ENCODE results near the gene FICD. TPM values are rescaled to one million over a fixed set of nuclear protein-coding genes. Genes with fewer than 3 reads are reported as not detected.
A peak's percentile ranks its signal among the peaks of the same experiment; 100 is the strongest.

FICD gene
- total and polyA plus RNA-seq, 9 of the 15 experiments (the other 6 are each of a cell fraction or from before 2014, with no cell fraction given): 0.88 to 4.5 (median 1.9) TPM

GRCh38 chr12:108564724-108565123 lies 49.6 kb downstream of the FICD start (continued):
- TF ChIP-seq, protein P1, sequence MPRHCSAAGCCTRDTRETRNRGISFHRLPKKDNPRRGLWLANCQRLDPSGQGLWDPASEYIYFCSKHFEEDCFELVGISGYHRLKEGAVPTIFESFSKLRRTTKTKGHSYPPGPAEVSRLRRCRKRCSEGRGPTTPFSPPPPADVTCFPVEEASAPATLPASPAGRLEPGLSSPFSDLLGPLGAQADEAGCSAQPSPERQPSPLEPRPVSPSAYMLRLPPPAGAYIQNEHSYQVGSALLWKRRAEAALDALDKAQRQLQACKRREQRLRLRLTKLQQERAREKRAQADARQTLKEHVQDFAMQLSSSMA (CRISPR knock-in tag; IDR thresholded peaks at IDR 0.05): no peak
- TF ChIP-seq NR2C2 (CRISPR knock-in tag; IDR thresholded peaks at IDR 0.05) (no peak), NR2C2 (tag; IDR thresholded peaks at IDR 0.05) (peak; percentile 8; the same call in 1 of the 2 replicates), NFE2 (IDR thresholded peaks at IDR 0.05; ENCODE audit: low read depth) (peak; percentile 94), POLR2AphosphoS5 (IDR thresholded peaks at IDR 0.05; ENCODE audit: control insufficient read depth, insufficient read depth, low read depth, low read length) (peak; percentile 71), ATF1 (CRISPR knock-in tag; IDR thresholded peaks at IDR 0.05) (no peak), ATF1 (tag; IDR thresholded peaks at IDR 0.05) (no peak), PHB (CRISPR knock-in tag; IDR thresholded peaks at IDR 0.05) (no peak), ZNF280A (IDR thresholded peaks at IDR 0.05; ENCODE audit: low read depth, partially characterized antibody) (no peak), JUNB (CRISPR knock-in tag; conservative IDR thresholded peaks at IDR 0.05) (no peak), NFIC (IDR thresholded peaks at IDR 0.05) (peak; percentile 95), IFI16 (CRISPR knock-in tag; IDR thresholded peaks at IDR 0.05) (no peak), ZBTB5 (IDR thresholded peaks at IDR 0.05) (no peak), ILF3 (IDR thresholded peaks at IDR 0.05; ENCODE audit: borderline replicate concordance) (no peak), RFX7 (CRISPR knock-in tag; IDR thresholded peaks at IDR 0.05) (no peak), SMARCC2 (IDR thresholded peaks at IDR 0.05; ENCODE audit: low read depth) (no peak), GTF2F1 (IDR thresholded peaks at IDR 0.05; ENCODE audit: low read depth, low read length) (no peak), ZNF609 (CRISPR knock-in tag; IDR thresholded peaks at IDR 0.05; ENCODE audit: borderline replicate concordance) (no peak), SAP30 (IDR thresholded peaks at IDR 0.05; ENCODE audit: borderline replicate concordance, insufficient read depth, low read depth, low read length, poor library complexity, severe bottlenecking) (no peak)

All from K562 (cell line).